ES-I3 (cell line): ENCODE results near the gene LYRM7.

ENCODE experiments used
- H3K36me3 ChIP-seq: 2 replicates; pipeline ENCODE4 v1.6.1; 2013; ENCODE audit warnings: mild to moderate bottlenecking, low read length, control low read depth, moderate library complexity; ENCODE audit not compliant: insufficient read depth
- H3K4me1 ChIP-seq: 2 replicates; pipeline ENCODE4 v1.6.1; 2013; ENCODE audit warnings: mild to moderate bottlenecking, control low read depth, low read length; ENCODE audit not compliant: insufficient read depth
- H3K9ac ChIP-seq: 2 replicates; pipeline ENCODE4 v1.6.1; 2013; ENCODE audit warnings: low read depth, mild to moderate bottlenecking, low read length, moderate library complexity
- H3K9me3 ChIP-seq: 2 replicates; pipeline ENCODE4 v1.6.1; 2013; ENCODE audit warnings: mild to moderate bottlenecking, low read length, moderate library complexity; ENCODE audit not compliant: control insufficient read depth, insufficient read depth

Gene LYRM7

GRCh38 chr5:131194725-131195124 lies 24.0 kb downstream of the LYRM7 start:
- Histone ChIP-seq H3K9ac (no peak overlapping the region), H3K9me3 (no peaks in the 10 kb centered on the region), H3K36me3 (no peaks in the 10 kb centered on the region), H3K4me1 (0 out of 2 replicates have a peak, but pooled peaks cover 3% of the 10 kb centered on the region)

GRCh38 chr5:131195696-131196095 lies 25.0 kb downstream of the LYRM7 start:
- 0 out of 2 replicates have a peak, but pooled peaks cover 3% of the 10 kb centered on the region for H3K4me1 ChIP-seq
- H3K36me3 ChIP-seq: no peaks in the 10 kb centered on the region
- no peaks in the 10 kb centered on the region for H3K9me3 ChIP-seq
- no peak overlapping the region for H3K9ac ChIP-seq

GRCh38 chr5:131196331-131196730 lies 25.6 kb downstream of the LYRM7 start:
- Histone ChIP-seq H3K9me3 (no peaks in the 10 kb centered on the region), H3K36me3 (no peaks in the 10 kb centered on the region), H3K4me1 (0 out of 2 replicates have a peak, but pooled peaks cover 3% of the 10 kb centered on the region), H3K9ac (no peak overlapping the region)

- Histone ChIP-seq H3K9me3 (no peaks in the 10 kb centered on the region), H3K36me3 (no peaks in the 10 kb centered on the region), H3K4me1 (0 out of 2 replicates have a peak, but pooled peaks cover 3% of the 10 kb centered on the region), H3K9ac (no peak overlapping the region)
Measured at GRCh38 chr5:131198625-131199024, 27.9 kb downstream of the LYRM7 start.

GRCh38 chr5:131200560-131200959 lies 29.8 kb downstream of the LYRM7 start:
- no peaks in the 10 kb centered on the region for H3K36me3 ChIP-seq
- H3K9me3 ChIP-seq: no peaks in the 10 kb centered on the region

GRCh38 chr5:131204964-131205363 lies 34.2 kb downstream of the LYRM7 start:
- Histone ChIP-seq H3K36me3 (no peaks in the 10 kb centered on the region), H3K4me1 (0 out of 2 replicates have a peak, but pooled peaks cover 6% of the 10 kb centered on the region), H3K9me3 (no peaks in the 10 kb centered on the region), H3K9ac (no peak overlapping the region)

More at GRCh38 chr5:131200560-131200959, 29.8 kb downstream of the LYRM7 start:
- Histone ChIP-seq H3K9ac (no peak overlapping the region), H3K4me1 (no peaks in the 10 kb centered on the region)

- 0 out of 2 replicates have a peak, but pooled peaks cover 6% of the 10 kb centered on the region for H3K4me1 ChIP-seq
- no peaks in the 10 kb centered on the region for H3K36me3 ChIP-seq
- H3K9me3 ChIP-seq: no peaks in the 10 kb centered on the region
- H3K9ac ChIP-seq: no peak overlapping the region
Measured at GRCh38 chr5:131206061-131206460, 35.3 kb downstream of the LYRM7 start.

GRCh38 chr5:131206772-131207171 lies 36.0 kb downstream of the LYRM7 start:
- no peak overlapping the region for H3K9ac ChIP-seq
- H3K9me3 ChIP-seq: no peaks in the 10 kb centered on the region
- no peaks in the 10 kb centered on the region for H3K36me3 ChIP-seq
- H3K4me1 ChIP-seq: 0 out of 2 replicates have a peak, but pooled peaks cover 6% of the 10 kb centered on the region

- no peaks in the 10 kb centered on the region for H3K9me3 ChIP-seq
- H3K4me1 ChIP-seq: 0 out of 2 replicates have a peak, but pooled peaks cover 6% of the 10 kb centered on the region
- H3K36me3 ChIP-seq: no peaks in the 10 kb centered on the region
- H3K9ac ChIP-seq: no peak overlapping the region
Measured at GRCh38 chr5:131209175-131209505, 38.4 kb downstream of the LYRM7 start.

- Histone ChIP-seq H3K4me1 (0 out of 2 replicates have a peak, but pooled peaks cover 6% of the 10 kb centered on the region), H3K9ac (no peak overlapping the region), H3K36me3 (no peaks in the 10 kb centered on the region), H3K9me3 (no peaks in the 10 kb centered on the region)
Measured at GRCh38 chr5:131209506-131210150, 38.9 kb downstream of the LYRM7 start.

GRCh38 chr5:131210151-131210510 lies 39.4 kb downstream of the LYRM7 start:
- Histone ChIP-seq H3K9ac (no peak overlapping the region), H3K4me1 (0 out of 2 replicates have a peak, but pooled peaks cover 6% of the 10 kb centered on the region), H3K36me3 (no peaks in the 10 kb centered on the region), H3K9me3 (no peaks in the 10 kb centered on the region)

GRCh38 chr5:131211669-131212068 lies 40.9 kb downstream of the LYRM7 start:
- no peak overlapping the region for H3K9ac ChIP-seq
- H3K4me1 ChIP-seq: 0 out of 2 replicates have a peak, but pooled peaks cover 6% of the 10 kb centered on the region
- H3K9me3 ChIP-seq: no peaks in the 10 kb centered on the region
- no peaks in the 10 kb centered on the region for H3K36me3 ChIP-seq

GRCh38 chr5:131212471-131213021 lies 41.8 kb downstream of the LYRM7 start:
- Histone ChIP-seq H3K4me1 (0 out of 2 replicates have a peak, but pooled peaks cover 3% of the 10 kb centered on the region), H3K36me3 (no peaks in the 10 kb centered on the region), H3K9me3 (no peaks in the 10 kb centered on the region), H3K9ac (no peak overlapping the region)

GRCh38 chr5:131214609-131215227 lies 44.0 kb downstream of the LYRM7 start:
- Histone ChIP-seq H3K36me3 (no peaks in the 10 kb centered on the region), H3K4me1 (0 out of 2 replicates have a peak, but pooled peaks cover 2% of the 10 kb centered on the region), H3K9ac (no peak overlapping the region), H3K9me3 (no peaks in the 10 kb centered on the region)

- Histone ChIP-seq H3K36me3 (no peaks in the 10 kb centered on the region), H3K9ac (no peak overlapping the region), H3K4me1 (no peaks in the 10 kb centered on the region), H3K9me3 (no peaks in the 10 kb centered on the region)
Measured at GRCh38 chr5:131217791-131218190, 47.0 kb downstream of the LYRM7 start.
